ENCODE measurements around the gene DESI2.

GRCh38 chr1:244731651-244732050 lies 78.7 kb downstream of the DESI2 start:
- no peak for TF ChIP-seq CTCF (conservative IDR thresholded peaks at IDR 0.05)
- TF ChIP-seq ZFX (IDR thresholded peaks at IDR 0.05): no peak
